ENCODE results near the gene INTS6.
A peak's percentile ranks its signal among the peaks of the same experiment; 100 is the strongest.

Gene INTS6

GRCh38 chr13:51318876-51319275, 134.0 kb downstream of the INTS6 start:
- Histone ChIP-seq H3K4ac (ENCODE audit: low read depth in 1 of 2, low read length in 2 of 2) (no peak overlapping the region), H2BK5ac (ENCODE audit: low read depth, low read length, poor library complexity, severe bottlenecking) (no peak overlapping the region), H3K27me3 (ENCODE audit: control insufficient read depth in 1 of 2, insufficient read depth in 1 of 2, low read length in 2 of 2) (peaks cover 0 to 8% of the 10 kb centered on the region in 2 experiments), H2BK12ac (ENCODE audit: low read length in 2 of 2) (no peak overlapping the region), H2BK15ac (ENCODE audit: low read depth, poor library complexity, severe bottlenecking) (no peak overlapping the region), H3K79me1 (replicated peaks; ENCODE audit: low read length, poor library complexity, severe bottlenecking) (no peaks in the 10 kb centered on the region), H3K18ac (ENCODE audit: low read depth in 1 of 2, low read length in 2 of 2) (no peak overlapping the region), H3K23ac (ENCODE audit: low read length in 2 of 2) (no peak overlapping the region), H3K4me3 (ENCODE audit: insufficient read depth in 1 of 2, low read depth in 1 of 2, low read length in 2 of 2) (no peak overlapping the region), H2AK5ac (ENCODE audit: low read length, severe bottlenecking) (no peak overlapping the region), H3K9ac (ENCODE audit: low read length) (no peak overlapping the region), H4K91ac (ENCODE audit: low read length) (no peak overlapping the region), H3K36me3 (ENCODE audit: control insufficient read depth in 1 of 2, insufficient read depth in 2 of 2, low read depth in 1 of 2, low read length in 2 of 2) (no peaks in the 10 kb centered on the region), H3K4me2 (ENCODE audit: low read length, poor library complexity, severe bottlenecking) (no peak overlapping the region), H2AFZ (ENCODE audit: low read depth, low read length) (no peak overlapping the region), H3K14ac (ENCODE audit: low read length in 2 of 2) (no peak overlapping the region), H3K9me3 (ENCODE audit: control insufficient read depth, low read length) (no peaks in the 10 kb centered on the region), H3K27ac (ENCODE audit: low read length, poor library complexity, severe bottlenecking) (no peak overlapping the region), H2BK120ac (ENCODE audit: low read depth, low read length) (no peak overlapping the region), H3K4me1 (ENCODE audit: control insufficient read depth, insufficient read depth, low read depth, low read length) (peaks cover 4% of the 10 kb centered on the region), H4K8ac (ENCODE audit: low read length) (no peak overlapping the region)
- WGBS, result 84% methylated on average over 3 of the region's 3 CpGs
- DNase-seq, result no peak

DNA sequence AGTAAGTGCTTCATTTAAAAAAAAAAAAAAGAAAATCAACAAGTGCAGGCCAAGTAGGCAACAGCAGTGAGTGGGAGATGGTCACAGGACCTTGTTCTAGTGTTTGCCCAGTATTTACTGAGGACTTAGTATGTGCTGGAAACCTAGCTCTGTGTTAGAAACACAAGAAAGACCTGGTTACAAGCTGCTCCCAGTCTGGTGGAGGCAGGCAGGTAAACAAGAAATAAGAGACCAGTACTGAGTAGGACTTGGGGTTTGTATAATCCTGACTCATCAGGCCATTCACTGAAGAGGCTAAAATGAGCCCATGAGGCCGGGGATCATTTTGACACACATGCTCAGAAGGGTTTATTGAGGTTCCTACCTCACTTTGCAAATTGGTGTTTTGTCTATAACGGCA, 134.8 kb downstream of the INTS6 start:
- Histone ChIP-seq H3K14ac (ENCODE audit: low read length in 2 of 2) (no peak overlapping the region), H3K23ac (ENCODE audit: low read length in 2 of 2) (no peak overlapping the region), H3K18ac (ENCODE audit: low read depth in 1 of 2, low read length in 2 of 2) (no peak overlapping the region), H2BK120ac (ENCODE audit: low read depth, low read length) (no peak overlapping the region), H2BK12ac (ENCODE audit: low read length in 2 of 2) (no peak overlapping the region), H3K4ac (ENCODE audit: low read depth in 1 of 2, low read length in 2 of 2) (no peak overlapping the region), H2BK5ac (ENCODE audit: low read depth, low read length, poor library complexity, severe bottlenecking) (no peak overlapping the region), H3K4me2 (ENCODE audit: low read length, poor library complexity, severe bottlenecking) (no peak overlapping the region), H3K9ac (ENCODE audit: low read length) (no peak overlapping the region), H3K36me3 (ENCODE audit: control insufficient read depth in 1 of 2, insufficient read depth in 2 of 2, low read depth in 1 of 2, low read length in 2 of 2) (no peaks in the 10 kb centered on the region), H3K4me3 (ENCODE audit: insufficient read depth in 1 of 2, low read depth in 1 of 2, low read length in 2 of 2) (no peak overlapping the region), H3K79me1 (replicated peaks; ENCODE audit: low read length, poor library complexity, severe bottlenecking) (no peaks in the 10 kb centered on the region), H2BK15ac (ENCODE audit: low read depth, poor library complexity, severe bottlenecking) (no peak overlapping the region), H2AFZ (ENCODE audit: low read depth, low read length) (no peak overlapping the region), H2AK5ac (ENCODE audit: low read length, severe bottlenecking) (peak overlapping the region; percentile 61), H3K27ac (ENCODE audit: low read length, poor library complexity, severe bottlenecking) (peak overlapping the region; percentile 25), H3K4me1 (ENCODE audit: control insufficient read depth, insufficient read depth, low read depth, low read length) (peaks cover 6% of the 10 kb centered on the region), H4K91ac (ENCODE audit: low read length) (no peak overlapping the region), H3K9me3 (ENCODE audit: control insufficient read depth, low read length) (no peaks in the 10 kb centered on the region), H4K8ac (ENCODE audit: low read length) (no peak overlapping the region), H3K27me3 (ENCODE audit: control insufficient read depth in 1 of 2, insufficient read depth in 1 of 2, low read length in 2 of 2) (peaks cover 0 to 8% of the 10 kb centered on the region in 2 experiments)
- no peak for DNase-seq
- 88% methylated on average over 2 of the region's 2 CpGs for WGBS

DNA sequence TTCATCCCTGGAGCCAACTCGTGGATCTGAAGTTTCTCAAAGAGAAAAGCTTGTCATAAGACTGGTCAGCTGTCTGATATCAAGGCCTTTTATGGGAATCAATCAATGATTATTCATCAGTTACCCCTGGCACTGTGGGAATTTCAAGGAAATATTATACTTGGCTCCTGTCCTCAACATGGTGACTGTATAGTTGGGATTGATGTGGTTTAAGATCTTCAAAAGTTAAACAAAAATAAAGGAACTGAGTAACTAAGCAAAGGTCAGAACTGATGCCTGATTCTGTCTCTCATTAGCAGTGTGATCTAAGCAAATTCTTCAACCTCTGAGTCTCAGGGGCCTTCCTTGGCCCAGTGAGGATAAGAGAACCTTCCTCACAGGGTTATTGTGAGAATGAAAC, 135.6 kb downstream of the INTS6 start:
- H4K91ac ChIP-seq (ENCODE audit: low read length), result no peak overlapping the region
- H3K23ac ChIP-seq (ENCODE audit: low read length in 2 of 2), result no peak overlapping the region
- no peak overlapping the region for H3K18ac ChIP-seq (ENCODE audit: low read depth in 1 of 2, low read length in 2 of 2)
- no peaks in the 10 kb centered on the region for H3K36me3 ChIP-seq (ENCODE audit: control insufficient read depth in 1 of 2, insufficient read depth in 2 of 2, low read depth in 1 of 2, low read length in 2 of 2)
- H2BK5ac ChIP-seq (ENCODE audit: low read depth, low read length, poor library complexity, severe bottlenecking), result no peak overlapping the region
- no peak overlapping the region for H3K4me3 ChIP-seq (ENCODE audit: insufficient read depth in 1 of 2, low read depth in 1 of 2, low read length in 2 of 2)
- H3K27ac ChIP-seq (ENCODE audit: low read length, poor library complexity, severe bottlenecking), result peak overlapping the region; percentile 31
- no peak overlapping the region for H2BK120ac ChIP-seq (ENCODE audit: low read depth, low read length)
- no peak overlapping the region for H2AK5ac ChIP-seq (ENCODE audit: low read length, severe bottlenecking)
- no peak overlapping the region for H3K4me2 ChIP-seq (ENCODE audit: low read length, poor library complexity, severe bottlenecking)
- no peak overlapping the region for H3K9ac ChIP-seq (ENCODE audit: low read length)
- no peak overlapping the region for H2AFZ ChIP-seq (ENCODE audit: low read depth, low read length)
- no peak overlapping the region for H3K4ac ChIP-seq (ENCODE audit: low read depth in 1 of 2, low read length in 2 of 2)
- H3K4me1 ChIP-seq (ENCODE audit: control insufficient read depth, insufficient read depth, low read depth, low read length), result peaks cover 6% of the 10 kb centered on the region
- H3K79me1 ChIP-seq (replicated peaks; ENCODE audit: low read length, poor library complexity, severe bottlenecking), result no peaks in the 10 kb centered on the region
- 100% methylated on average over 1 of the region's 1 CpG for whole genome bisulfite sequencing
- H3K27me3 ChIP-seq (ENCODE audit: control insufficient read depth in 1 of 2, insufficient read depth in 1 of 2, low read length in 2 of 2), result peaks cover under 1 to 8% of the 10 kb centered on the region in 2 experiments
- no peak for DNase-seq
- no peak overlapping the region for H2BK15ac ChIP-seq (ENCODE audit: low read depth, poor library complexity, severe bottlenecking)
- H3K9me3 ChIP-seq (ENCODE audit: control insufficient read depth, low read length), result no peaks in the 10 kb centered on the region
- no peak overlapping the region for H3K14ac ChIP-seq (ENCODE audit: low read length in 2 of 2)
- H4K8ac ChIP-seq (ENCODE audit: low read length), result no peak overlapping the region
- H2BK12ac ChIP-seq (ENCODE audit: low read length in 2 of 2), result no peak overlapping the region

- Histone ChIP-seq H3K14ac (ENCODE audit: low read length in 2 of 2) (no peak overlapping the region), H3K4me1 (ENCODE audit: control insufficient read depth, insufficient read depth, low read depth, low read length) (peaks cover 6% of the 10 kb centered on the region), H3K79me1 (replicated peaks; ENCODE audit: low read length, poor library complexity, severe bottlenecking) (no peaks in the 10 kb centered on the region), H2BK120ac (ENCODE audit: low read depth, low read length) (no peak overlapping the region), H2BK15ac (ENCODE audit: low read depth, poor library complexity, severe bottlenecking) (no peak overlapping the region), H3K4ac (ENCODE audit: low read depth in 1 of 2, low read length in 2 of 2) (no peak overlapping the region), H3K27ac (ENCODE audit: low read length, poor library complexity, severe bottlenecking) (no peak overlapping the region), H2AK5ac (ENCODE audit: low read length, severe bottlenecking) (peak overlapping the region; percentile 20), H3K23ac (ENCODE audit: low read length in 2 of 2) (no peak overlapping the region), H4K8ac (ENCODE audit: low read length) (no peak overlapping the region), H2AFZ (ENCODE audit: low read depth, low read length) (no peak overlapping the region), H3K9me3 (ENCODE audit: control insufficient read depth, low read length) (no peaks in the 10 kb centered on the region), H4K91ac (ENCODE audit: low read length) (no peak overlapping the region), H2BK5ac (ENCODE audit: low read depth, low read length, poor library complexity, severe bottlenecking) (no peak overlapping the region), H2BK12ac (ENCODE audit: low read length in 2 of 2) (no peak overlapping the region), H3K4me3 (ENCODE audit: insufficient read depth in 1 of 2, low read depth in 1 of 2, low read length in 2 of 2) (no peak overlapping the region), H3K27me3 (ENCODE audit: control insufficient read depth in 1 of 2, insufficient read depth in 1 of 2, low read length in 2 of 2) (peaks cover 0 to 4% of the 10 kb centered on the region in 2 experiments), H3K18ac (ENCODE audit: low read depth in 1 of 2, low read length in 2 of 2) (no peak overlapping the region), H3K9ac (ENCODE audit: low read length) (no peak overlapping the region), H3K4me2 (ENCODE audit: low read length, poor library complexity, severe bottlenecking) (no peak overlapping the region), H3K36me3 (ENCODE audit: control insufficient read depth in 1 of 2, insufficient read depth in 2 of 2, low read depth in 1 of 2, low read length in 2 of 2) (no peaks in the 10 kb centered on the region)
- DNase-seq, result no peak
- WGBS, result 60% methylated on average over 1 of the region's 1 CpG
Measured at GRCh38 chr13:51313619-51314018, 139.2 kb downstream of the INTS6 start.

Data from mesenchymal stem cell (in vitro differentiated cells and primary cell).